Kidney (tissue), 14 donors: Measurements from ENCODE around the gene KRT78. TPM values are rescaled to one million over a fixed set of nuclear protein-coding genes. Genes with fewer than 3 reads are reported as not detected.

Source experiments
- DNase-seq, 5 donors: peaks; one replicate each; pipeline ENCODE4 v3.0.0-alpha.2; 2013 to 2020
- FAIRE-seq: peaks from 2 replicates; lab custom pipeline; 2012; peaks lifted over from hg19 to GRCh38; lab: Jason Lieb, UNC
- H3K27ac ChIP-seq, 2 donors: one replicate each; pipeline ENCODE4 v1.7.0; 2013; ENCODE audit warnings: low read depth in 2 of 2, low read length in 2 of 2, inconsistent platforms in 1 of 2
- H3K27me3 ChIP-seq: one replicate; pipeline ENCODE4 v1.7.1; 2013; ENCODE audit warnings: low read length, inconsistent platforms; ENCODE audit not compliant: control insufficient read depth, insufficient read depth
- H3K36me3 ChIP-seq, 3 donors: one replicate each; pipeline versions ENCODE4 v1.7.0 to v1.7.1; 2013; ENCODE audit warnings: low read length in 3 of 3, control low read depth in 1 of 3, inconsistent platforms in 1 of 3; ENCODE audit not compliant: insufficient read depth in 3 of 3, control insufficient read depth in 2 of 3
- H3K4me1 ChIP-seq, 3 donors: one replicate each; pipeline versions ENCODE4 v1.7.0 to v1.7.1; 2013; ENCODE audit warnings: low read length in 3 of 3, inconsistent platforms in 1 of 3, low read depth in 1 of 3; ENCODE audit not compliant: control insufficient read depth in 2 of 3, insufficient read depth in 2 of 3
- H3K4me3 ChIP-seq, 3 donors: one replicate each; pipeline versions ENCODE4 v1.7.0 to v1.8.1; 2013; ENCODE audit warnings: low read length in 3 of 3, control low read depth in 1 of 3, inconsistent platforms in 1 of 3
- H3K9ac ChIP-seq, 3 donors: one replicate each; pipeline versions ENCODE4 v1.7.0 to v1.7.1; 2013; ENCODE audit warnings: low read length in 3 of 3, control low read depth in 1 of 3, inconsistent platforms in 1 of 3
- H3K9me3 ChIP-seq, 3 donors: one replicate each; pipeline versions ENCODE4 v1.7.0 to v1.7.1; 2013; ENCODE audit warnings: low read length in 3 of 3, control low read depth in 1 of 3, inconsistent platforms in 1 of 3; ENCODE audit not compliant: control insufficient read depth in 2 of 3, insufficient read depth in 1 of 3
- CTCF ChIP-seq: IDR thresholded peaks from 3 replicates; pipeline ENCODE4 v1.5.1; 2012; ENCODE audit warnings: mild to moderate bottlenecking, moderate library complexity, borderline replicate concordance; ENCODE audit not compliant: insufficient read depth; ENCODE audit errors: extremely low read depth
- intact Hi-C: fragments of 100-400 bp; cut with DNase I; formaldehyde crosslinking; loops from one replicate; pipeline ENCODE4 v1.11.1; 2022
- polyA plus RNA-seq: library from polyadenylated mRNA; stranded (reverse); fragments of 350-450 nt; fragmentation: Illumina TruSeq; extraction: RNeasy Lipid Tissue Mini Kit (QIAGEN cat#74804); gene quantifications from one replicate; pipeline ENCODE4 v1.2.3, GENCODE V29; 2014; ENCODE audit warnings: low read depth, low replicate concordance; ENCODE audit not compliant: insufficient read depth
- total RNA-seq: library from RNA; stranded (reverse); fragmentation: NEBNext Ultra II Directional; extraction: Animal tissue kit (Norgen Biotek cat#: 25700); gene quantifications from one replicate; pipeline ENCODE4 v1.2.1, GENCODE V29; 2021
- donor health status: control.
- donor health status: control.
- donor health status: control.
- donor health status: control.
- donor health status: control.
- donor health status: DM: yes; HTN: yes; CAD: no.
- donor health status: Normal renal cell carcinoma (clear cell type).

Gene KRT78
- total and polyA plus RNA-seq, 2 donors from 2014 or later, result not detected

- no peaks in the 10 kb centered on the region for H3K27me3 ChIP-seq
- H3K27ac ChIP-seq, result no peak overlapping the region
- intact Hi-C loops, result no loop called here
- no peaks in the 10 kb centered on the region for H3K9me3 ChIP-seq
- TF ChIP-seq CTCF, result no peak
- H3K9ac ChIP-seq, result no peak overlapping the region
- no peak for FAIRE-seq
- H3K4me1 ChIP-seq, result no peaks in the 10 kb centered on the region
- H3K36me3 ChIP-seq, result no peaks in the 10 kb centered on the region
- DNase-seq, result no peak
- no peak overlapping the region for H3K4me3 ChIP-seq
These were observed 23.9 kb downstream of the KRT78 start for GRCh38 chr12:52824741-52825410.

- DNase-seq, result no peak
- no peaks in the 10 kb centered on the region for H3K27me3 ChIP-seq
These were observed 24.9 kb downstream of the KRT78 start for GRCh38 chr12:52823761-52824450.

GRCh38 chr12:52822771-52823510 is 25.9 kb downstream of the KRT78 start:
- Histone ChIP-seq H3K4me1 (no peaks in the 10 kb centered on the region), H3K9me3 (no peaks in the 10 kb centered on the region), H3K9ac (no peak overlapping the region), H3K36me3 (no peaks in the 10 kb centered on the region), H3K27ac (no peak overlapping the region), H3K27me3 (no peaks in the 10 kb centered on the region), H3K4me3 (no peak overlapping the region)
- TF ChIP-seq CTCF, result no peak
- DNase-seq (no peak), FAIRE-seq (no peak)
- intact Hi-C loops, result no loop called here

More at GRCh38 chr12:52823761-52824450, 24.9 kb downstream of the KRT78 start:
- H3K27ac ChIP-seq, result no peak overlapping the region
- H3K4me3 ChIP-seq, result no peak overlapping the region
- H3K36me3 ChIP-seq, result no peaks in the 10 kb centered on the region
- H3K4me1 ChIP-seq, result no peaks in the 10 kb centered on the region
- H3K9ac ChIP-seq, result no peak overlapping the region
- no peaks in the 10 kb centered on the region for H3K9me3 ChIP-seq
- TF ChIP-seq CTCF, result no peak
- intact Hi-C loops, result no loop called here
- no peak for FAIRE-seq
